K562 (cell line): ENCODE results near the gene OR2T34. TPM values are rescaled to one million over a fixed set of nuclear protein-coding genes. Genes with fewer than 3 reads are reported as not detected.

Source experiments
- ATAC-seq: fragments of 200-7000 bp; cut with Tn5 transposase; 3 replicates; pipeline ENCODE4 v1.9.1; 2020; ENCODE audit warnings: moderate library complexity
- BruUV-seq: library from RNA; stranded (reverse); fragments of 400-500 nt; replicated peaks from 2 replicates; lab custom pipeline; 2021; lab: Mats Ljungman, UMichigan
- CTCF ChIA-PET: fragments of 300-600 bp; formaldehyde crosslinking; extraction: SDS; loops from one replicate; lab custom pipeline; 2021; ENCODE audit warnings: low intra/inter-chr PET ratio; lab: Yijun Ruan, JAX
- POLR2A ChIA-PET: fragments of 300-600, 350-650 bp; sonication (Branson Sonifier 250); formaldehyde crosslinking; extraction: SDS; loops from one replicate; lab custom pipeline; 2021; ENCODE audit warnings: antibody characterized with exemption, inconsistent platforms; lab: Yijun Ruan, JAX
- DNase-seq, 4 experiments: peaks; one replicate each; pipeline versions ENCODE4 v3.0.0 to v3.0.0-alpha.2; 2011 to 2018; ENCODE audit warnings: low spot score in 3 of 4, mixed read lengths in 3 of 4; ENCODE audit errors: extremely low read depth in 1 of 4
- FAIRE-seq: peaks from 2 replicates; lab custom pipeline; 2011; peaks lifted over from hg19 to GRCh38; lab: Jason Lieb, UNC
- H2AFZ ChIP-seq: 2 replicates; pipeline ENCODE4 v1.6.0; 2011; ENCODE audit warnings: low read depth, low read length, control low read depth, inconsistent platforms
- H3K27ac ChIP-seq: fragments of 200-600 bp; 3 replicates; pipeline ENCODE4 v1.8.0; 2011; ENCODE audit warnings: low read depth, mild to moderate bottlenecking, control low read depth, inconsistent platforms, low read length, moderate library complexity, mixed read lengths; ENCODE audit errors: extremely low read depth
- H3K27me3 ChIP-seq, 2 experiments: fragments of 300-600 bp in 1 of 2; 2 replicates in 1 of 2; 3 replicates in 1 of 2; pipeline versions ENCODE4 v1.6.0 to v1.8.0; 2011; ENCODE audit warnings: inconsistent platforms in 2 of 2, low read length in 2 of 2, mild to moderate bottlenecking in 1 of 2, mixed read lengths in 1 of 2, moderate library complexity in 1 of 2; ENCODE audit not compliant: control insufficient read depth in 2 of 2, insufficient read depth in 2 of 2
- H3K36me3 ChIP-seq: fragments of 300-600 bp; 3 replicates; pipeline ENCODE4 v1.8.0; 2011; ENCODE audit warnings: mild to moderate bottlenecking, low read length, inconsistent platforms; ENCODE audit not compliant: control insufficient read depth, insufficient read depth
- H3K4me1 ChIP-seq, 2 experiments: fragments of 200-600 bp in 1 of 2; replicated peaks in 1 of 2; 2 replicates in 1 of 2; 3 replicates in 1 of 2; pipeline versions ENCODE4 v1.5.1 to v1.8.0; 2011; ENCODE audit warnings: inconsistent platforms in 2 of 2, low read length in 2 of 2, mild to moderate bottlenecking in 1 of 2, mixed read lengths in 1 of 2, moderate library complexity in 1 of 2; ENCODE audit not compliant: control insufficient read depth in 2 of 2, insufficient read depth in 2 of 2
- H3K4me2 ChIP-seq: 2 replicates; pipeline ENCODE4 v1.6.1; 2011; ENCODE audit warnings: low read length, control low read depth, inconsistent platforms, mixed read lengths; ENCODE audit not compliant: insufficient read depth
- H3K4me3 ChIP-seq: fragments of 200-600 bp; sonication (generic), shearing (Covaris generic); 2 replicates; pipeline ENCODE4 v1.5.1; 2016; ENCODE audit warnings: control low read depth, inconsistent platforms
- H3K79me2 ChIP-seq: fragments of 200-600 bp; 3 replicates; pipeline ENCODE4 v1.8.0; 2011; ENCODE audit warnings: low read length, inconsistent platforms; ENCODE audit not compliant: control insufficient read depth, insufficient read depth
- H3K9ac ChIP-seq, 2 experiments: 2 replicates each; pipeline versions ENCODE4 v1.6.0 to v1.6.1; 2011; ENCODE audit warnings: low read depth in 2 of 2, low read length in 2 of 2, control low read depth in 1 of 2, inconsistent platforms in 1 of 2, mild to moderate bottlenecking in 1 of 2, mixed read lengths in 1 of 2; ENCODE audit not compliant: insufficient read depth in 1 of 2
- H3K9me1 ChIP-seq: one replicate; pipeline ENCODE4 v1.6.0; 2011; ENCODE audit warnings: inconsistent platforms, mild to moderate bottlenecking, low read length, moderate library complexity; ENCODE audit not compliant: control insufficient read depth, insufficient read depth
- H3K9me3 ChIP-seq: replicated peaks from 2 replicates; pipeline ENCODE4 v1.5.1; 2011; ENCODE audit warnings: low read depth, low read length, inconsistent platforms; ENCODE audit not compliant: control insufficient read depth, insufficient read depth
- H4K20me1 ChIP-seq: replicated peaks from 2 replicates; pipeline ENCODE4 v1.6.1; 2011; ENCODE audit warnings: low read length, inconsistent platforms, mixed read lengths; ENCODE audit not compliant: control insufficient read depth, insufficient read depth
- GABPA ChIP-seq: fragments of 200-800 bp; sonication (Bioruptor generic); conservative IDR thresholded peaks from 2 replicates; pipeline ENCODE4 v1.6.1; 2016; ENCODE audit warnings: low read depth, missing genetic modification characterization, missing compliant biosample characterization
- KDM5B ChIP-seq: fragments of 200-600 bp; sonication (generic); IDR thresholded peaks from 2 replicates; pipeline ENCODE4 v1.6.1; 2012; ENCODE audit warnings: low read depth, mild to moderate bottlenecking, moderate library complexity, low read length, control low read depth, inconsistent platforms; ENCODE audit not compliant: insufficient replicate concordance
- MAX ChIP-seq: sonication (generic); formaldehyde crosslinking; IDR thresholded peaks from 2 replicates; pipeline ENCODE4 v1.9.0; 2022; ENCODE audit warnings: mild to moderate bottlenecking, missing genetic modification reagents
- NCOR1 ChIP-seq: fragments of 450-650 bp; IDR thresholded peaks from 2 replicates; pipeline ENCODE4 v1.6.1; 2016; ENCODE audit warnings: mild to moderate bottlenecking, moderate library complexity
- PCBP2 ChIP-seq: fragments of 200-400 bp; formaldehyde crosslinking; IDR thresholded peaks from 2 replicates; pipeline ENCODE4 v1.6.1; 2018; ENCODE audit warnings: low read length, low read depth, mild to moderate bottlenecking, moderate library complexity; ENCODE audit not compliant: poor library complexity, severe bottlenecking
- RAD21 ChIP-seq, 2 experiments: fragments of 250-450 bp in 1 of 2; fragments of 450-650 bp in 1 of 2; sonication (Bioruptor Pico) in 1 of 2; formaldehyde crosslinking in 1 of 2; IDR thresholded peaks in 1 of 2; conservative IDR thresholded peaks in 1 of 2; 2 replicates each; pipeline versions ENCODE4 v1.4.0 to v1.8.0; 2020 to 2022; ENCODE audit warnings: mild to moderate bottlenecking in 2 of 2, moderate library complexity in 1 of 2
- TBP ChIP-seq: optimal IDR thresholded peaks from 2 replicates; pipeline ENCODE3; 2011; ENCODE audit warnings: low read depth, low read length, improper control_type of control experiment
- TCFL5 ChIP-seq: fragments of 250-450 bp; sonication (Bioruptor Pico); conservative IDR thresholded peaks from 2 replicates; pipeline ENCODE4 v1.6.1; 2021; ENCODE audit warnings: mild to moderate bottlenecking, moderate library complexity, matching md5 sums
- ZNF175 ChIP-seq: fragments of 200-800 bp; sonication (Bioruptor generic); IDR thresholded peaks from 2 replicates; pipeline ENCODE4 v1.6.1; 2016; ENCODE audit warnings: low read depth, mild to moderate bottlenecking, missing genetic modification characterization, missing compliant biosample characterization
- ZNF431 ChIP-seq: sonication (generic); formaldehyde crosslinking; IDR thresholded peaks from 2 replicates; pipeline ENCODE4 v1.8.0; 2022; ENCODE audit warnings: mild to moderate bottlenecking, missing genetic modification reagents
- ZNF75A ChIP-seq: fragments of 450-650 bp; formaldehyde crosslinking; IDR thresholded peaks from 2 replicates; pipeline ENCODE4 v1.4.0; 2020; ENCODE audit warnings: mild to moderate bottlenecking
- WGBS: fragments of 100-300 bp; shearing (Covaris generic); methylation state at CpG from one replicate; pipeline ENCODE4 v1.1.6; 2016; ENCODE audit warnings: low coverage, mixed read lengths; ENCODE audit not compliant: insufficient coverage; ENCODE audit errors: missing lambda C conversion rate; 5-methylcytosine and 5-hydroxymethylcytosine counted together
- in situ Hi-C: fragments of 300-500 bp; cut with MboI; formaldehyde crosslinking; loops from 4 replicates; pipeline ENCODE4 v1.15.0; 2018; ENCODE audit warnings: inconsistent platforms, mixed read lengths
- intact Hi-C: fragments of 100-400 bp; cut with micrococcal nuclease; formaldehyde crosslinking; loops from 2 replicates; pipeline ENCODE4 v1.14.2; 2022
- polyA plus RNA-seq, 8 experiments: library from polyadenylated mRNA; depleted of rRNA in 4 of 8; stranded (reverse) in 5 of 8; unstranded in 3 of 8; fragments of >200 nt; fragmentation: Nextera tagmentation in 2 of 8; fragmentation: Illumina TruSeq in 1 of 8; extraction: Ambion mirVana in 2 of 8; extraction: Trizol in 1 of 8; gene quantifications; 2 replicates each; pipeline versions ENCODE4 v1.2.1 to v1.2.3, GENCODE V29; 2011 to 2014; ENCODE audit warnings: inconsistent platforms in 1 of 8, missing spikeins in 1 of 8
- total RNA-seq, 7 experiments: library from RNA; depleted of rRNA in 6 of 7; stranded (reverse); fragments of >200 nt in 6 of 7; fragmentation: Illumina TruSeq in 2 of 7; extraction: Trizol in 2 of 7; gene quantifications; 2 replicates each; pipeline versions ENCODE4 v1.2.1 to v1.2.3, GENCODE V29; 2011 to 2021; ENCODE audit warnings: low replicate concordance in 1 of 7
- TF ChIP-seq, protein P1 (sequence below): fragments of 450-650 bp; formaldehyde crosslinking; IDR thresholded peaks from 2 replicates; pipeline ENCODE4 v1.4.0; 2020; ENCODE audit warnings: mild to moderate bottlenecking, moderate library complexity
- TF ChIP-seq, protein P2 (sequence below): fragments of 250-450 bp; sonication (Bioruptor Pico); IDR thresholded peaks from 2 replicates; pipeline ENCODE4 v1.8.0; 2021; ENCODE audit warnings: mild to moderate bottlenecking, moderate library complexity

OR2T34 gene
- total and polyA plus RNA-seq, 9 of the 15 experiments (the other 6 are each of a cell fraction or from before 2014, with no cell fraction given) = not detected

- whole genome bisulfite sequencing = no CpG with 5 or more reads among the region's 4 CpGs
- 0 out of 4 replicates have a peak, but pooled peaks of 1 of the 2 experiments have one; percentile 7 for TF ChIP-seq RAD21 (CRISPR knock-in tag; conservative IDR thresholded peaks at IDR 0.05 in 1 of 2, IDR thresholded peaks at IDR 0.05 in 1 of 2)
- TF ChIP-seq, protein P1, sequence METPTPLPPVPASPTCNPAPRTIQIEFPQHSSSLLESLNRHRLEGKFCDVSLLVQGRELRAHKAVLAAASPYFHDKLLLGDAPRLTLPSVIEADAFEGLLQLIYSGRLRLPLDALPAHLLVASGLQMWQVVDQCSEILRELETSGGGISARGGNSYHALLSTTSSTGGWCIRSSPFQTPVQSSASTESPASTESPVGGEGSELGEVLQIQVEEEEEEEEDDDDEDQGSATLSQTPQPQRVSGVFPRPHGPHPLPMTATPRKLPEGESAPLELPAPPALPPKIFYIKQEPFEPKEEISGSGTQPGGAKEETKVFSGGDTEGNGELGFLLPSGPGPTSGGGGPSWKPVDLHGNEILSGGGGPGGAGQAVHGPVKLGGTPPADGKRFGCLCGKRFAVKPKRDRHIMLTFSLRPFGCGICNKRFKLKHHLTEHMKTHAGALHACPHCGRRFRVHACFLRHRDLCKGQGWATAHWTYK (CRISPR knock-in tag) = no peak
- Histone ChIP-seq H3K9me1 (no peaks in the 10 kb centered on the region), H3K27me3 (no peaks in the 10 kb centered on the region), H3K36me3 (no peaks in the 10 kb centered on the region), H3K79me2 (no peaks in the 10 kb centered on the region), H2AFZ (no peak overlapping the region), H3K4me2 (no peak overlapping the region), H3K9ac (no peak overlapping the region), H4K20me1 (no peaks in the 10 kb centered on the region), H3K4me1 (no peaks in the 10 kb centered on the region), H3K27ac (no peak overlapping the region), H3K9me3 (no peaks in the 10 kb centered on the region), H3K4me3 (no peak overlapping the region)
- POLR2A ChIA-PET = interaction anchor here (0.7 kb wide), 1 partner anchor 224 kb away, joined by 3 read pairs; no protein-coding TSS in a partner anchor
- CTCF ChIA-PET = no interaction called here
- intact Hi-C loops = no loop called here
- ATAC-seq (no peak), DNase-seq (no peak), FAIRE-seq (no peak)
- in situ Hi-C loops = no loop called here
- BruUV-seq = no TSS peak
These were observed 37.4 kb upstream of the OR2T34 start for GRCh38 chr1:248611883-248612414.

DNA sequence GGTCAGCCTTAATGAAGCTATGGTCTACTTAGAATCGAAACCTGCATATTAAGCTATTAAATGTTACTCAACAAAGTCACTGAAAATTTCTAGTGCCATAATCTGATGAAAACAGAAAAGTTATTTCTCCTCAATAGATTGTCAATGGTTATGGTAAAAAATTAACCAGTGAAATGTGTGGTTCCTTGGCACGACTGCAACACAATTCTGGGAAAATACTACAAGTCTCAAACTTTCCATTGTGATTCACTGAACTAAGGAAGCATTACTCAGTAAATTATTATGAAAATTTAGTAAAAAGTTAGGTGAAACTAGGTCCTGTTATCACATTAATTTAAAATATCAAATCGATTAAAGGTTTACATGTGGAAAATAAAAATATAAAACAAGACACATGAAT, 35.7 kb upstream of the OR2T34 start:
- ChIA-PET CTCF (no interaction called here), POLR2A (no interaction called here)
- WGBS = 0% methylated on average over 1 of the region's 3 CpGs
- no peak for TF ChIP-seq TBP
- TF ChIP-seq NCOR1 = no peak
- no peak for TF ChIP-seq MAX
- TF ChIP-seq PCBP2 = no peak
- no peak for TF ChIP-seq ZNF75A (CRISPR knock-in tag)
- no peak for TF ChIP-seq KDM5B
- TF ChIP-seq, protein P2, sequence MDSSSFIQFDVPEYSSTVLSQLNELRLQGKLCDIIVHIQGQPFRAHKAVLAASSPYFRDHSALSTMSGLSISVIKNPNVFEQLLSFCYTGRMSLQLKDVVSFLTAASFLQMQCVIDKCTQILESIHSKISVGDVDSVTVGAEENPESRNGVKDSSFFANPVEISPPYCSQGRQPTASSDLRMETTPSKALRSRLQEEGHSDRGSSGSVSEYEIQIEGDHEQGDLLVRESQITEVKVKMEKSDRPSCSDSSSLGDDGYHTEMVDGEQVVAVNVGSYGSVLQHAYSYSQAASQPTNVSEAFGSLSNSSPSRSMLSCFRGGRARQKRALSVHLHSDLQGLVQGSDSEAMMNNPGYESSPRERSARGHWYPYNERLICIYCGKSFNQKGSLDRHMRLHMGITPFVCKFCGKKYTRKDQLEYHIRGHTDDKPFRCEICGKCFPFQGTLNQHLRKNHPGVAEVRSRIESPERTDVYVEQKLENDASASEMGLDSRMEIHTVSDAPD = no peak
- no peak for TF ChIP-seq TCFL5 (CRISPR knock-in tag)
- no peak for TF ChIP-seq ZNF431 (CRISPR knock-in tag)
- no peak for TF ChIP-seq ZNF175 (CRISPR knock-in tag)
- TF ChIP-seq GABPA (tag) = no peak

More for the DNA sequence above, 35.7 kb upstream of the OR2T34 start:
- Histone ChIP-seq H3K27ac (no peak overlapping the region), H3K27me3 (no peaks in the 10 kb centered on the region), H3K4me2 (no peak overlapping the region), H3K4me3 (no peak overlapping the region), H4K20me1 (no peaks in the 10 kb centered on the region), H2AFZ (no peak overlapping the region), H3K9me3 (no peaks in the 10 kb centered on the region), H3K4me1 (no peaks in the 10 kb centered on the region), H3K79me2 (no peaks in the 10 kb centered on the region), H3K9ac (no peak overlapping the region), H3K9me1 (no peaks in the 10 kb centered on the region), H3K36me3 (no peaks in the 10 kb centered on the region)
- FAIRE-seq = no peak
- no peak for DNase-seq
- intact Hi-C loops (no loop called here), in situ Hi-C loops (no loop called here)
- no TSS peak for BruUV-seq
- ATAC-seq = no peak
